Spleen (tissue), 11 donors: ENCODE measurements around the gene RSPRY1. TPM values are rescaled to one million over a fixed set of nuclear protein-coding genes. Genes with fewer than 3 reads are reported as not detected.
A peak's percentile ranks its signal among the peaks of the same experiment; 100 is the strongest.

Experiments
- DNase-seq: peaks from one replicate; pipeline ENCODE4 v3.0.0-alpha.2; 2020
- H3K27ac ChIP-seq, 8 donors: fragments of 200-600 bp; sonication (generic) in 7 of 8; 1 replicate in 4 of 8; 2 replicates in 4 of 8; pipeline versions ENCODE4 v1.5.0 to v1.8.0; 2016 to 2021; ENCODE audit warnings: inconsistent platforms in 4 of 8, mild to moderate bottlenecking in 4 of 8, moderate library complexity in 1 of 8
- H3K27me3 ChIP-seq, 7 donors: fragments of 200-600 bp; sonication (generic) in 6 of 7; replicated peaks in 1 of 7; 1 replicate in 4 of 7; 2 replicates in 3 of 7; pipeline versions ENCODE4 v1.5.0 to v1.8.0; 2016 to 2021; ENCODE audit warnings: inconsistent platforms in 3 of 7, mild to moderate bottlenecking in 1 of 7
- H3K36me3 ChIP-seq, 6 donors: fragments of 200-600 bp; sonication (generic) in 5 of 6; 1 replicate in 4 of 6; 2 replicates in 2 of 6; pipeline versions ENCODE4 v1.5.0 to v1.8.0; 2016 to 2021; ENCODE audit warnings: inconsistent platforms in 2 of 6
- H3K4me1 ChIP-seq, 6 donors: fragments of 200-600 bp; sonication (generic) in 5 of 6; 1 replicate in 3 of 6; 2 replicates in 3 of 6; pipeline versions ENCODE4 v1.5.0 to v1.8.0; 2016 to 2021; ENCODE audit warnings: inconsistent platforms in 3 of 6
- H3K4me3 ChIP-seq, 8 donors: fragments of 200-600 bp; sonication (generic) in 7 of 8; 1 replicate in 4 of 8; 2 replicates in 4 of 8; pipeline versions ENCODE4 v1.5.0 to v1.8.0; 2016 to 2021; ENCODE audit warnings: inconsistent platforms in 4 of 8, mild to moderate bottlenecking in 4 of 8, moderate library complexity in 2 of 8
- H3K9me3 ChIP-seq, 8 donors: fragments of 200-600 bp; sonication (generic) in 7 of 8; 1 replicate in 4 of 8; 2 replicates in 4 of 8; pipeline versions ENCODE4 v1.5.0 to v1.8.0; 2016 to 2021; ENCODE audit warnings: inconsistent platforms in 4 of 8
- CTCF ChIP-seq, 11 experiments: fragments of 200-600 bp in 7 of 11; fragments of 450-650 bp in 4 of 11; sonication (generic) in 4 of 11; IDR thresholded peaks in 8 of 11; conservative IDR thresholded peaks in 3 of 11; 1 replicate in 7 of 11; 2 replicates in 4 of 11; pipeline versions ENCODE4 v1.4.0 to v1.8.0; 2016 to 2021; ENCODE audit warnings: antibody characterized with exemption in 11 of 11, inconsistent platforms in 4 of 11, mild to moderate bottlenecking in 1 of 11
- POLR2A ChIP-seq, 3 donors: fragments of 450-650 bp; IDR thresholded peaks; one replicate each; pipeline ENCODE4 v1.5.1; 2017; ENCODE audit warnings: antibody characterized with exemption in 3 of 3, mild to moderate bottlenecking in 1 of 3
- POLR2AphosphoS5 ChIP-seq, 3 donors: sonication (generic); formaldehyde crosslinking; IDR thresholded peaks; one replicate each; pipeline ENCODE4 v1.5.1; 2017; ENCODE audit warnings: antibody characterized with exemption in 3 of 3
- WGBS, 5 donors: extraction: QIAGEN DNeasy Blood & Tissue Kit in 3 of 5; methylation state at CpG; one replicate each; pipeline versions ENCODE4 v1.1.5 to v1.1.7; 2013 to 2018; 5-methylcytosine and 5-hydroxymethylcytosine counted together
- intact Hi-C: fragments of 100-400 bp; cut with DNase I; formaldehyde crosslinking; loops from one replicate; pipeline ENCODE4 v1.15.0; 2023; ENCODE audit warnings: low total_unique reads
- polyA plus RNA-seq, 3 donors: library from polyadenylated mRNA; stranded (reverse); fragments of 200-250 nt; gene quantifications; one replicate each; pipeline ENCODE4 v1.2.1, GENCODE V29; 2013
- total RNA-seq, 7 donors: library from RNA; depleted of rRNA in 3 of 7; stranded (reverse); fragments of >200 nt in 3 of 7; fragmentation: NEBNext Ultra II Directional in 4 of 7; extraction: Animal tissue kit (Norgen Biotek cat#: 25700) in 4 of 7; gene quantifications; one replicate each; pipeline versions ENCODE4 v1.1.0 to v1.2.1, GENCODE V29; 2016 to 2021
- donor health status: healthy with polysubstance abuse.
- donor health status: DM: no; HTN: no; CAD: no; lungs with moderate emphysema.
- donor health status: DM: no; HTN: no; CAD: no.
- donor health status: Bipolar disorder and iron deficiency.
- donor health status: healthy.
- donor health status: DM: no; HTN: no; CAD: no.
- donor health status: DM: yes; HTN: yes; CAD: no.

Gene RSPRY1
- total and polyA plus RNA-seq, 10 donors = 7.3 to 38.8 (median 29.4) TPM

- intact Hi-C loops = no loop called here
- Histone ChIP-seq H3K27me3 (no peaks in the 10 kb centered on the region), H3K9me3 (no peaks in the 10 kb centered on the region), H3K4me3 (no peak overlapping the region), H3K4me1 (peaks cover 37 to 93% (median 77%) of the 10 kb centered on the region in 6 donors), H3K36me3 (peaks cover 0 to 30% (median 0%) of the 10 kb centered on the region in 6 donors), H3K27ac (peak overlapping the region in 4 of 8 donors; percentile 6 to 77 (median 40))
- 79 to 90% (median 85%) methylated on average over 13 to 14 of the region's 14 CpGs for WGBS, 5 donors
- TF ChIP-seq CTCF (IDR thresholded peaks at IDR 0.05 in 8 of 11, conservative IDR thresholded peaks at IDR 0.05 in 3 of 11) (no peak), POLR2A (IDR thresholded peaks at IDR 0.05) (no peak), POLR2AphosphoS5 (IDR thresholded peaks at IDR 0.05) (peak in 1 of 3 donors; percentile 16)
- DNase-seq = no peak
Observed at GRCh38 chr16:57143149-57143921, 42.8 kb upstream of the RSPRY1 start.

DNA sequence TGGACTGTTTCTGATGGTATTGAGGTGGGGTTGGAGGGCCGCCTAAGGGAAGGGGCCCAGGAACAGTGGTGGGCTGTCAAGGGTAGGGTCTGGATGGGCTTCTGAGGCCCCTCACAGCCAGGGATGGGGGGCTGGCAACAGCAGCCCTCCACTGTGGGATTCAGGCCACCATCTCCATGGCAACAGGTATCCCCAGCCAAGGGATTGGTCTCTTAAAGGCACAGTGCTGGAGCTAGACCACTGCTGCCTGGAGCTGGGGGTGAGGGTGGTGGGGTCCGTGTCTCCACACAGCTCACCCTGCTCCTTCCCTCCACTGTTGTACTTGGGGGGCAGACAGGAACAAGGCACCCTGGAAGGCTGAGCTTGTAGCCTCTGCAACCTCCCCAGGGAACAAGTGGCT, 42.1 kb upstream of the RSPRY1 start:
- intact Hi-C loops = no loop called here
- peaks cover 38 to 96% (median 78%) of the 10 kb centered on the region in 6 donors for H3K4me1 ChIP-seq
- no peak for DNase-seq
- TF ChIP-seq CTCF (IDR thresholded peaks at IDR 0.05 in 8 of 11, conservative IDR thresholded peaks at IDR 0.05 in 3 of 11) (no peak), POLR2AphosphoS5 (IDR thresholded peaks at IDR 0.05) (no peak), POLR2A (IDR thresholded peaks at IDR 0.05) (no peak)
- peaks cover 0 to 33% (median 0%) of the 10 kb centered on the region in 6 donors for H3K36me3 ChIP-seq
- no peak overlapping the region for H3K4me3 ChIP-seq
- H3K27me3 ChIP-seq = no peaks in the 10 kb centered on the region
- 80 to 100% (median 95%) methylated on average over 1 to 2 of the region's 2 CpGs for whole genome bisulfite sequencing, 5 donors
- H3K27ac ChIP-seq = peak overlapping the region in 3 of 8 donors; percentile 24 to 77 (median 57)
- H3K9me3 ChIP-seq = no peaks in the 10 kb centered on the region

DNA sequence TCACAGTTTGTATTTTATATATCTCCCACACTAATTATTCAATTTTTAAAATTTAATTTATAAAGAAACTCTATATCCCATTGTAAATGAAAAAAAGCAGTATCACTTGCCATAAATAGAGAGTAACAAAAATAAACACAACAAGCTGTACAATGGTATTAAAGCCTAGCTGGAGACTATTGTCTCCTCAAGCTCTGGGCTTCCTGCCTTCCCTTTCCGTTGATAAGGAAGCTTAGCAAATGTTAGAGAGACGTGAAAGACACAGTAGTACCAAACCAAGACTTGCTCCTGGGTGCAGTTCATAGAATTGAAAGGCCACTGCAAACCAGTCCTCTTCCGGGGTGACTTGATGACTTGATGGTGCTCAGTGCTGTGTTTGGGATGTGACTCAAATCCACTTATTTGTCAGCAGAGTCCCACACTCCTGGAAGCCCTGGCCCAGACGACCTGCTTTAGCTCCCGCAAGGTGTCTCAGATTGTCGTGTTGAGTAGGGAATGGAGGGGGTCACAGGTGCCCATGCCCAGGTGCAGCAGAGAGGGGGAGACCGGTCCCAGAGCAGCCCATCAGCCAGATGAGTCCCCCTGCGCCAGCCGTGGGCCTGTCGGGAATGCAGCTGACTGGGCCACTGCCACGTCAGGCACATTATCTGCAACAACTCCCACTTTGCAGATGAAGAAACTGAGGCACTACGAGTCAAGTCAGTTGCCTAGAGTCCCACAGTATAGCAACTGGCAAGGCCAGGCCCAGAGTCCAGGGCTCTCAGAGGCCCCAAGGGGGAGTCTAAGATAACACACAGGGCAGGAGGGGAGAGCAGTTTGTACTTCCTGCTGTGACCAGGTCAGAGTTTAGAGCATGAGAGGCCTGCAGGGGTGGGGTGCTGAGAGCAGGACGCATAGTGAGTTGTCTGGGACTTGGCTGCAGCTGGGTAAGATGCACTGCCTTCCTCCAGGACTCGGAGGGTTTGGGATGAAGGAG, 40.8 kb upstream of the RSPRY1 start:
- WGBS, 5 donors = 75 to 82% (median 78%) methylated on average over 14 of the region's 14 CpGs
- Histone ChIP-seq H3K4me1 (peaks cover 33 to 85% (median 68%) of the 10 kb centered on the region in 6 donors), H3K27ac (peak overlapping the region in 4 of 8 donors; percentile 14 to 77 (median 50)), H3K27me3 (no peaks in the 10 kb centered on the region), H3K4me3 (no peak overlapping the region), H3K36me3 (peaks cover 0 to 46% (median 4%) of the 10 kb centered on the region in 6 donors), H3K9me3 (no peaks in the 10 kb centered on the region)
- intact Hi-C loops = no loop called here
- TF ChIP-seq POLR2AphosphoS5 (IDR thresholded peaks at IDR 0.05) (no peak), POLR2A (IDR thresholded peaks at IDR 0.05) (no peak), CTCF (IDR thresholded peaks at IDR 0.05 in 8 of 11, conservative IDR thresholded peaks at IDR 0.05 in 3 of 11) (no peak)
- DNase-seq = peak; percentile 70
